Heart left ventricle (tissue), 11 donors: Measurements from ENCODE around the gene SELENOP. TPM values are rescaled to one million over a fixed set of nuclear protein-coding genes. Genes with fewer than 3 reads are reported as not detected.

Experiments
- polyA plus RNA-seq, 2 donors: library from polyadenylated mRNA; stranded (reverse); fragments of 200-250 nt; gene quantifications; one replicate each; pipeline ENCODE4 v1.2.3, GENCODE V29; 2013
- total RNA-seq, 9 donors: library from RNA; depleted of rRNA in 2 of 9; stranded (reverse); fragments of >200 nt in 2 of 9; fragmentation: NEBNext Ultra II Directional in 3 of 9; extraction: Animal tissue kit (Norgen Biotek cat#: 25700) in 3 of 9; gene quantifications; one replicate each; pipeline versions ENCODE4 v1.1.0 to v1.2.4, GENCODE V29; 2016 to 2023
- donor health status: ischemic (EF 13 %, LVEDD 7.1; RV severe dilation, severe dysfunction).
- donor health status: healthy with polysubstance abuse.
- donor health status: DM: no; HTN: yes; CAD: no.
- donor health status: DM: no; HTN: no; CAD: no.
- donor health status: ischemic (EF 25% LVEDD 5.7; RV mildly dilated, moderate dysfunction).
- donor health status: healthy.
- donor health status: DM: yes; HTN: yes; CAD: no.
- donor health status: PGD.
- donor health status: nonischemic (EF 23%, LVEDD 6.1; RV moderate dilation, normal function).

Gene SELENOP
- total and polyA plus RNA-seq, 11 donors: 53.3 to 547 (median 194) TPM

Other genes with a start within 250 kb of the SELENOP start
- gene CCDC152, start 55.1 kb downstream of the SELENOP start, total RNA-seq: 1 to 10 TPM in 5 of 9 donors, under 1 TPM in 4; 0.32 to 3.2 (median 1.0) TPM
- under 1 TPM; 0.42 to 0.71 TPM for gene CCDC152, start 55.1 kb downstream of the SELENOP start, polyA plus RNA-seq
- 1 to 10 TPM in 7 of 9 donors, under 1 TPM in 2; 0.49 to 2.4 (median 1.4) TPM for gene ANXA2R, start 228.4 kb upstream of the SELENOP start, total RNA-seq
- gene ANXA2R, start 228.4 kb upstream of the SELENOP start, polyA plus RNA-seq: 1 to 10 TPM; 1.1 to 2.0 TPM